Parathyroid adenoma (tissue), 2 donors: ENCODE results near the gene SPTBN1.

Experiments
- H2AFZ ChIP-seq: fragments of 300-600 bp; sonication (generic); one replicate; pipeline ENCODE4 v1.7.0; 2017; ENCODE audit warnings: antibody characterized with exemption, mild to moderate bottlenecking
- H3K27ac ChIP-seq: fragments of 300-600 bp; sonication (generic); one replicate; pipeline ENCODE4 v1.7.0; 2017
- H3K27me3 ChIP-seq: fragments of 300-600 bp; sonication (generic); one replicate; pipeline ENCODE4 v1.7.0; 2017; ENCODE audit warnings: low read length; ENCODE audit not compliant: control insufficient read depth, insufficient read depth
- H3K36me3 ChIP-seq: fragments of 300-600 bp; sonication (generic); one replicate; pipeline ENCODE4 v1.7.0; 2017; ENCODE audit warnings: low read length; ENCODE audit not compliant: control insufficient read depth, insufficient read depth
- H3K4me1 ChIP-seq: fragments of 300-600 bp; sonication (generic); one replicate; pipeline ENCODE4 v1.7.0; 2017; ENCODE audit warnings: control low read depth
- H3K4me2 ChIP-seq: fragments of 300-600 bp; sonication (generic); one replicate; pipeline ENCODE4 v1.7.0; 2017; ENCODE audit warnings: low read length
- H3K4me3 ChIP-seq: fragments of 300-600 bp; sonication (generic); one replicate; pipeline ENCODE4 v1.7.0; 2017; ENCODE audit warnings: low read depth, low read length
- H3K79me2 ChIP-seq: fragments of 300-600 bp; sonication (generic); one replicate; pipeline ENCODE4 v1.7.0; 2017; ENCODE audit warnings: control low read depth
- H3K9ac ChIP-seq: fragments of 300-600 bp; sonication (generic); one replicate; pipeline ENCODE4 v1.7.0; 2017; ENCODE audit warnings: mild to moderate bottlenecking
- H3K9me3 ChIP-seq: fragments of 300-600 bp; sonication (generic); one replicate; pipeline ENCODE4 v1.7.0; 2017; ENCODE audit warnings: low read length; ENCODE audit not compliant: control insufficient read depth
- CTCF ChIP-seq: fragments of 300-600 bp; sonication (generic); IDR thresholded peaks from one replicate; pipeline ENCODE4 v1.7.0; 2017; ENCODE audit warnings: antibody characterized with exemption, mild to moderate bottlenecking
- donor health status: primary hyperparathyroidism.

SPTBN1 gene

GRCh38 chr2:54634564-54635511 lies 178.7 kb downstream of the SPTBN1 start:
- peak overlapping the region; percentile 80 for H3K27ac ChIP-seq
- peaks cover 44% of the 10 kb centered on the region for H3K4me1 ChIP-seq
- no peaks in the 10 kb centered on the region for H3K27me3 ChIP-seq
- H3K79me2 ChIP-seq: peaks cover 35% of the 10 kb centered on the region
- no peak overlapping the region for H3K4me3 ChIP-seq
- H3K9me3 ChIP-seq: no peaks in the 10 kb centered on the region
- H3K36me3 ChIP-seq: no peaks in the 10 kb centered on the region
- no peak overlapping the region for H3K4me2 ChIP-seq
- H2AFZ ChIP-seq: no peak overlapping the region
- no peak for TF ChIP-seq CTCF
- H3K9ac ChIP-seq: no peak overlapping the region

- H2AFZ ChIP-seq: no peak overlapping the region
- peak overlapping the region; percentile 80 for H3K27ac ChIP-seq
- no peak for TF ChIP-seq CTCF
- peaks cover 37% of the 10 kb centered on the region for H3K79me2 ChIP-seq
- no peak overlapping the region for H3K4me3 ChIP-seq
- no peaks in the 10 kb centered on the region for H3K27me3 ChIP-seq
- H3K9ac ChIP-seq: no peak overlapping the region
- peaks cover 36% of the 10 kb centered on the region for H3K4me1 ChIP-seq
- H3K9me3 ChIP-seq: no peaks in the 10 kb centered on the region
- H3K4me2 ChIP-seq: no peak overlapping the region
- no peaks in the 10 kb centered on the region for H3K36me3 ChIP-seq
These were observed 179.5 kb downstream of the SPTBN1 start for GRCh38 chr2:54635554-54636152.

- Histone ChIP-seq H2AFZ (no peak overlapping the region), H3K9me3 (no peaks in the 10 kb centered on the region), H3K4me2 (peak overlapping the region; percentile 33), H3K4me3 (no peak overlapping the region), H3K4me1 (peaks cover 31% of the 10 kb centered on the region), H3K27me3 (no peaks in the 10 kb centered on the region), H3K9ac (no peak overlapping the region), H3K36me3 (no peaks in the 10 kb centered on the region), H3K27ac (peak overlapping the region; percentile 21), H3K79me2 (peaks cover 30% of the 10 kb centered on the region)
- no peak for TF ChIP-seq CTCF
These were observed 180.4 kb downstream of the SPTBN1 start for GRCh38 chr2:54636415-54637139.

GRCh38 chr2:54638103-54638502 lies 182.0 kb downstream of the SPTBN1 start:
- H3K4me3 ChIP-seq: no peak overlapping the region
- peaks cover 18% of the 10 kb centered on the region for H3K79me2 ChIP-seq
- H3K4me2 ChIP-seq: no peak overlapping the region
- no peak for TF ChIP-seq CTCF
- H3K4me1 ChIP-seq: peaks cover 30% of the 10 kb centered on the region
- H2AFZ ChIP-seq: no peak overlapping the region
- H3K9me3 ChIP-seq: no peaks in the 10 kb centered on the region
- H3K9ac ChIP-seq: no peak overlapping the region
- H3K27ac ChIP-seq: no peak overlapping the region
- H3K36me3 ChIP-seq: no peaks in the 10 kb centered on the region
- H3K27me3 ChIP-seq: no peaks in the 10 kb centered on the region
